H1 (cell line): ENCODE data around the gene PLPP2.

Source experiments
- BACH1 ChIP-seq: IDR thresholded peaks from 2 replicates; pipeline ENCODE4 v1.6.1; 2012; ENCODE audit warnings: low read length, improper control_type of control experiment
- CHD2 ChIP-seq: IDR thresholded peaks from 2 replicates; pipeline ENCODE4 v1.6.1; 2012; ENCODE audit warnings: low read length, improper control_type of control experiment
- CREB1 ChIP-seq: IDR thresholded peaks from 2 replicates; pipeline ENCODE4 v1.6.1; 2012; ENCODE audit warnings: inconsistent platforms
- E2F6 ChIP-seq: IDR thresholded peaks from 2 replicates; pipeline ENCODE4 v1.6.1; 2012; ENCODE audit warnings: inconsistent platforms
- EZH2 ChIP-seq: fragments of 200-600 bp; sonication (generic); IDR thresholded peaks from 2 replicates; pipeline ENCODE4 v1.7.1; 2012; ENCODE audit warnings: low read depth, mild to moderate bottlenecking, moderate library complexity, low read length, inconsistent platforms; ENCODE audit not compliant: severe bottlenecking
- HDAC2 ChIP-seq, 2 experiments: fragments of 300-600 bp in 1 of 2; sonication (generic) in 1 of 2; IDR thresholded peaks; 2 replicates each; pipeline ENCODE4 v1.6.1; 2011 to 2012; ENCODE audit warnings: low read depth in 2 of 2, low read length in 2 of 2, mild to moderate bottlenecking in 2 of 2, moderate library complexity in 2 of 2, borderline replicate concordance in 1 of 2, inconsistent platforms in 1 of 2
- MAFK ChIP-seq: IDR thresholded peaks from 2 replicates; pipeline ENCODE4 v1.6.1; 2012; ENCODE audit warnings: low read depth, mild to moderate bottlenecking, improper control_type of control experiment, low read length
- NANOG ChIP-seq: IDR thresholded peaks from 2 replicates; pipeline ENCODE4 v1.6.1; 2011; ENCODE audit warnings: low read length, low read depth, mild to moderate bottlenecking, inconsistent platforms; ENCODE audit not compliant: insufficient read depth, poor library complexity, severe bottlenecking
- POLR2A ChIP-seq, 2 experiments: IDR thresholded peaks; 1 replicate in 1 of 2; 2 replicates in 1 of 2; pipeline ENCODE4 v1.6.1; 2011; ENCODE audit warnings: low read depth in 2 of 2, low read length in 2 of 2, mild to moderate bottlenecking in 2 of 2; ENCODE audit errors: control extremely low read depth in 1 of 2
- POLR2AphosphoS5 ChIP-seq: IDR thresholded peaks from 2 replicates; pipeline ENCODE4 v1.6.1; 2011; ENCODE audit warnings: low read depth, low read length
- SUZ12 ChIP-seq: fragments of 200-600 bp; sonication (generic); IDR thresholded peaks from 2 replicates; pipeline ENCODE4 v1.6.1; 2012; ENCODE audit warnings: mild to moderate bottlenecking, inconsistent platforms, low read length, moderate library complexity, mixed read lengths
- TAF1 ChIP-seq: IDR thresholded peaks from 2 replicates; pipeline ENCODE4 v1.6.1; 2011; ENCODE audit warnings: mild to moderate bottlenecking, low read depth, low read length
- TF ChIP-seq, protein P1 (sequence below), 3 experiments: IDR thresholded peaks; 1 replicate in 2 of 3; 2 replicates in 1 of 3; pipeline versions ENCODE4 v1.5.1 to v1.6.1; 2011; ENCODE audit warnings: low read length in 3 of 3, mild to moderate bottlenecking in 3 of 3, inconsistent platforms in 2 of 3, low read depth in 1 of 3, moderate library complexity in 1 of 3; ENCODE audit not compliant: insufficient read depth in 1 of 3; ENCODE audit errors: control extremely low read depth in 1 of 3

DNA sequence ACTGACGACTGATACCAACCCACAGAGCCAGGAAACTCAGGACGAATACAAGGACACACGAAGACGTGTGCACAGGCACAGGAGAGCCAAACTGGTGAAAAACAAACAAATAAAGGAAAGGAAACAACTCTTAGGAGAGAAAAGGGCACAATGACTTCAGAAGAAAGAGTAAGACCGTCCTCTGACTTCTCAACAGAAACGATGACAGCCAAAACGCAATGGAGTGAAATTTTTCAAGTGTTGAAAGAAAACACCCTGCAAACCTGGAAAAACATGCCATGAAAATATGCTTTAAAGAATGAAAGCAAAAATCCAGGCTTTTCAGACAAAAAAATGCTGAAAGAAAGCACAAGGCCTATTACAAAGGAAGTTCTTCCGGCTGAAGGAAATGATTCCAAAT lies 24.6 kb upstream of the PLPP2 start:
- TF ChIP-seq, protein P1, sequence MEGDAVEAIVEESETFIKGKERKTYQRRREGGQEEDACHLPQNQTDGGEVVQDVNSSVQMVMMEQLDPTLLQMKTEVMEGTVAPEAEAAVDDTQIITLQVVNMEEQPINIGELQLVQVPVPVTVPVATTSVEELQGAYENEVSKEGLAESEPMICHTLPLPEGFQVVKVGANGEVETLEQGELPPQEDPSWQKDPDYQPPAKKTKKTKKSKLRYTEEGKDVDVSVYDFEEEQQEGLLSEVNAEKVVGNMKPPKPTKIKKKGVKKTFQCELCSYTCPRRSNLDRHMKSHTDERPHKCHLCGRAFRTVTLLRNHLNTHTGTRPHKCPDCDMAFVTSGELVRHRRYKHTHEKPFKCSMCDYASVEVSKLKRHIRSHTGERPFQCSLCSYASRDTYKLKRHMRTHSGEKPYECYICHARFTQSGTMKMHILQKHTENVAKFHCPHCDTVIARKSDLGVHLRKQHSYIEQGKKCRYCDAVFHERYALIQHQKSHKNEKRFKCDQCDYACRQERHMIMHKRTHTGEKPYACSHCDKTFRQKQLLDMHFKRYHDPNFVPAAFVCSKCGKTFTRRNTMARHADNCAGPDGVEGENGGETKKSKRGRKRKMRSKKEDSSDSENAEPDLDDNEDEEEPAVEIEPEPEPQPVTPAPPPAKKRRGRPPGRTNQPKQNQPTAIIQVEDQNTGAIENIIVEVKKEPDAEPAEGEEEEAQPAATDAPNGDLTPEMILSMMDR (IDR thresholded peaks at IDR 0.05; ENCODE audit: control extremely low read depth in 1 of 3, insufficient read depth in 1 of 3, low read depth in 1 of 3, low read length in 3 of 3), result no peak
- TF ChIP-seq POLR2A (IDR thresholded peaks at IDR 0.05; ENCODE audit: control extremely low read depth in 1 of 2, low read depth in 2 of 2, low read length in 2 of 2), result no peak
- TF ChIP-seq MAFK, result no peak
- TF ChIP-seq NANOG, result no peak
- TF ChIP-seq SUZ12, result no peak
- no peak for TF ChIP-seq POLR2AphosphoS5
- no peak for TF ChIP-seq CREB1
- no peak for TF ChIP-seq HDAC2 (IDR thresholded peaks at IDR 0.05; ENCODE audit: borderline replicate concordance in 1 of 2, low read depth in 2 of 2, low read length in 2 of 2)
- TF ChIP-seq BACH1, result no peak
- TF ChIP-seq E2F6, result no peak
- TF ChIP-seq EZH2, result no peak
- no peak for TF ChIP-seq CHD2
- TF ChIP-seq TAF1, result no peak
